Tibial nerve (tissue), 4 donors: Measurements from ENCODE around the gene ZNRF1.

ENCODE experiments used
- CTCF ChIP-seq, 5 experiments: fragments of 200-600 bp in 3 of 5; fragments of 450-650 bp in 2 of 5; sonication (generic) in 3 of 5; IDR thresholded peaks; one replicate each; pipeline ENCODE4 v1.5.1; 2016 to 2019; ENCODE audit warnings: antibody characterized with exemption in 5 of 5, mild to moderate bottlenecking in 3 of 5, moderate library complexity in 2 of 5
- EP300 ChIP-seq, 2 donors: sonication (generic); formaldehyde crosslinking; IDR thresholded peaks; one replicate each; pipeline ENCODE4 v1.6.1; 2017; ENCODE audit warnings: antibody characterized with exemption in 2 of 2, mild to moderate bottlenecking in 1 of 2

- TF ChIP-seq CTCF (IDR thresholded peaks at IDR 0.05) = no peak
- no peak for TF ChIP-seq EP300 (IDR thresholded peaks at IDR 0.05)
Measured at GRCh38 chr16:75111961-75112733, 113.3 kb downstream of the ZNRF1 start.
